NCI-H345 treated with DMSO at 0.1 percent for 48 hours (cell line): ENCODE measurements around the gene CXorf51A.
"Not testable (repeated sequence)": the region's sequence is repeated elsewhere in the genome, so short reads cannot be mapped to it uniquely, and the experiment has no call there.

ENCODE experiments used
- DNase-seq: peaks from one replicate; lab custom pipeline; 2025; ENCODE audit not compliant: unreplicated experiment; lab: John Stamatoyannopoulos, UW

CXorf51A gene

GRCh38 chrX:146814644-146815043, at the start of gene CXorf51A:
CXorf51A (minus strand) TSS chrX:146814744; CDS start chrX:146814723, 21 bp downstream.
- not testable (repeated sequence) for DNase-seq

GRCh38 chrX:146863566-146863965, 49.0 kb upstream of the CXorf51A start:
- DNase-seq, result no peak

- DNase-seq, result no peak
These were observed 39.7 kb upstream of the CXorf51A start for GRCh38 chrX:146854281-146854680.

GRCh38 chrX:146831994-146832393, 17.4 kb upstream of the CXorf51A start:
- no peak for DNase-seq

- not testable (repeated sequence) for DNase-seq
These were observed 5.1 kb downstream of the CXorf51A start, which contains the start of gene CXorf51B for GRCh38 chrX:146809471-146809870. CXorf51B (plus strand) TSS chrX:146809771; CDS start chrX:146809792, 21 bp downstream.
